ENCODE measurements around the gene IMPDH1. TPM values are rescaled to one million over a fixed set of nuclear protein-coding genes. Genes with fewer than 3 reads are reported as not detected.

IMPDH1 gene
- total and polyA plus RNA-seq, 11 donors = 12.3 to 65.3 (median 23.6) TPM

GRCh38 chr7:128398841-128399135 lies 11.0 kb downstream of the IMPDH1 start:
- intact Hi-C loops (cut with DNase I) = loop anchor here in 8 of 10 donors (1.0 to 2.0 kb wide), 6 partner anchors 26 to 62 kb away; no protein-coding TSS in a partner anchor

DNA sequence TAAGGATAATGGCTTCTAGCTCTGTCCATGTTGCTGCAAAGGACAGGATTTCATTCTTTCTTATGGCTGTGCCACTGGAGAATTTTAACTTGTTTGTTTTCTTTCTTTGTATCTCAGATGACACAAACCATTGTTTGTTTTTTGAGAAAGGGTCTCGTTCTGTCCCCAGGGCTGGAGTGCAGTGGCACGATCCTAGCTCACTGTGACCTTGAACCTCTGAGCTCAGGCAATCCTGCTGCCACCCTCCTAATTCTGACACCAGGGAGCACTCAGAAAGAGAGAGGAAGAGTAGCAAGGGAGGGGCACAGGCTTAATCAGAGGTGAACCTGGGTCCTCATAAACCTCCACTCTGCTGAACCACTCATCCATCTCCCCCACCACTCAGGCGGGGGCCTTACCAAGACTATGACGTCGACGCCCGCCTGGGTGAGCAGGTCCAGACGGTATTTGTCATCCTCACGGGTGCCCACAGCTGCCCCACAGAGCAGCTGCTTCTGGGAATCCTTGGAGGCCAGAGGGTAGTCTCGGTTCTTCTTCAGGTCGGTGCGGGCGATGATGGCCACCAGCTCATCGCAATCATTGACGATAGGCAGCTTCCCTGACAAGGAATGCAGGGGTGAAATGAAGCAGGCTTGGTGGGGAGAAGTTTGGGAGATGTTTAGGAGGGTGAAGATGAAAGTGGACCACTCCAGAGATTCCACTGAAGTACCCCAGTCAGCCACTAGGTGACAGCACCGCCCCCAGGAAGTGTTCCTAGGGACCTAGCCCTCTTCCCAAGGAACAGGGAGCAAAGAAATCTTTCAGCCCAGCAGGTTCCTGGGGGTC lies 11.6 kb downstream of the IMPDH1 start:
- Histone ChIP-seq H3K27ac (no peak overlapping the region), H3K9me3 (no peaks in the 10 kb centered on the region), H3K4me3 (no peak overlapping the region), H3K27me3 (no peaks in the 10 kb centered on the region), H3K4me1 (no peaks in the 10 kb centered on the region), H3K36me3 (peaks cover 0 to 96% (median 66%) of the 10 kb centered on the region in 9 donors)
- intact Hi-C loops (cut with DNase I) = loop anchor here in 8 of 10 donors (1.0 to 2.0 kb wide), 6 partner anchors 27 to 63 kb away; no protein-coding TSS in a partner anchor
- WGBS, 4 donors = 65 to 73% (median 69%) methylated on average over 4 to 16 of the region's 16 CpGs
- ATAC-seq = peak in 3 of 4 donors; percentile 59 to 73 (median 72)
- DNase-seq = peak in 2 of 5 donors; percentile 53 to 57
- peak; percentile 88 to 98 (median 93) for TF ChIP-seq CTCF (IDR thresholded peaks at IDR 0.05)
- TF ChIP-seq POLR2A (IDR thresholded peaks at IDR 0.05) = no peak

More at GRCh38 chr7:128398841-128399135, 11.0 kb downstream of the IMPDH1 start:
- TF ChIP-seq POLR2A (IDR thresholded peaks at IDR 0.05) = no peak
- TF ChIP-seq CTCF (IDR thresholded peaks at IDR 0.05) = peak in 2 of 12 donors; percentile 13 to 15
- Histone ChIP-seq H3K9me3 (no peaks in the 10 kb centered on the region), H3K27me3 (no peaks in the 10 kb centered on the region), H3K4me3 (no peak overlapping the region), H3K27ac (no peak overlapping the region), H3K36me3 (peaks cover 0 to 92% (median 63%) of the 10 kb centered on the region in 9 donors), H3K4me1 (peaks cover 0 to 3% (median 0%) of the 10 kb centered on the region in 12 donors)
- ATAC-seq = peak in 1 of 4 donors; percentile 25
- no peak for DNase-seq
- 48 to 62% (median 59%) methylated on average over 6 of the region's 6 CpGs for WGBS, 4 donors

DNA sequence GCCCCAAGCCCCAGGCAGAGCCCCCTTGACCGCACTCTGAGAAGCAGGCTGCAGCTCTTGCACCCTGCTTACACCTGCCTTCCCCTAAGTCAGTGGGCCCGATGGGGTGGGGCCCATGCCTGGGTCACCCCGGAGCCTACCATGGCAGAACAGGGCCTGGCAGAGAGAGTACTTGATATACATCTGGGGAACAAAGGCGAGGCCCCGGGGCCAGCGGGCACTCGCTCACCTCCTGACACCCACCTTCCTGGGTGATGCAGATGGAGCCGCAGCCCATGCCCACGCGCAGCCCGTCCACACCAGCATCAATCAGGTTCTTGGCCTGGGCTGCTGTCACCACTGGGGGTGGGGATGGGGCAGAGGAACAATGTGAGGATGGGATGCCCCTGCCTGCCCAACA lies 13.4 kb downstream of the IMPDH1 start:
- Histone ChIP-seq H3K9me3 (no peaks in the 10 kb centered on the region), H3K4me3 (no peak overlapping the region), H3K36me3 (peaks cover 0 to 98% (median 66%) of the 10 kb centered on the region in 9 donors), H3K27ac (no peak overlapping the region), H3K4me1 (no peaks in the 10 kb centered on the region), H3K27me3 (no peaks in the 10 kb centered on the region)
- no peak for ATAC-seq
- peak in 1 of 5 donors; percentile 50 for DNase-seq
- intact Hi-C loops (cut with DNase I) = no loop called here
- TF ChIP-seq POLR2A (IDR thresholded peaks at IDR 0.05) (no peak), CTCF (IDR thresholded peaks at IDR 0.05) (no peak)
- WGBS, 4 donors = 93 to 100% (median 95%) methylated on average over 6 to 11 of the region's 11 CpGs

DNA sequence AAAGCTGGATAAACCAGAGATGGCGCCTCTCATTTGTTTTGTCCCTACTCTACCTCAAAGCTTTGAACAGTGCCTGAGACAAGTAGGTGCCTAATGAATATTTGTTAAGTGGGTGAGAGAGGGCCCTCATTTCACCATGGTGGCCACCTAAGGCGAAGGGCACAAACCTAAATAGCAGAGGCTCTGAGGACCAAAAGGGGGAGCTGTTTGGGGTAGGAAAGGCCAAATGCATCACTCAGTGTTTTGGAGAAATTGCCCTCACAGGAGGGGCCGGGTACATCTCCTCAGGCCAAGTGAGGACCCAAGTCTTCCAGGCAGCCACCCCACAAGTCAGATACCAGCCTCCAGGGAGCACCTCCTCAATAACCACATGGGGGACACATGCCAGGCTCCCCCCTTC lies 14.0 kb downstream of the IMPDH1 start:
- ATAC-seq (no peak), DNase-seq (no peak)
- no peak overlapping the region for H3K4me3 ChIP-seq
- no peak for TF ChIP-seq POLR2A (IDR thresholded peaks at IDR 0.05)
- TF ChIP-seq CTCF (IDR thresholded peaks at IDR 0.05) = no peak
- 88 to 94% (median 91%) methylated on average over 3 of the region's 3 CpGs for WGBS, 4 donors
- H3K27ac ChIP-seq = no peak overlapping the region
- peaks cover 0 to 97% (median 63%) of the 10 kb centered on the region in 9 donors for H3K36me3 ChIP-seq
- H3K4me1 ChIP-seq = no peaks in the 10 kb centered on the region
- intact Hi-C loops (cut with DNase I) = no loop called here
- no peaks in the 10 kb centered on the region for H3K9me3 ChIP-seq
- no peaks in the 10 kb centered on the region for H3K27me3 ChIP-seq
